LNCaP clone FGC (cell line): Measurements from ENCODE around the gene PRPF31.

Experiments used
- DNase-seq: peaks from one replicate; pipeline ENCODE4 v3.0.0-alpha.2; 2011; ENCODE audit warnings: low read depth
- H3K4me3 ChIP-seq: 2 replicates; pipeline ENCODE4 v1.5.1; 2011; ENCODE audit warnings: mild to moderate bottlenecking, low read depth, low read length, control low read depth
- TF ChIP-seq, protein P1 (sequence below): IDR thresholded peaks from 2 replicates; pipeline ENCODE4 v1.5.1; 2012; ENCODE audit warnings: mild to moderate bottlenecking; ENCODE audit not compliant: control insufficient read depth, insufficient read depth; ENCODE audit errors: extremely low read depth

PRPF31 gene

DNA sequence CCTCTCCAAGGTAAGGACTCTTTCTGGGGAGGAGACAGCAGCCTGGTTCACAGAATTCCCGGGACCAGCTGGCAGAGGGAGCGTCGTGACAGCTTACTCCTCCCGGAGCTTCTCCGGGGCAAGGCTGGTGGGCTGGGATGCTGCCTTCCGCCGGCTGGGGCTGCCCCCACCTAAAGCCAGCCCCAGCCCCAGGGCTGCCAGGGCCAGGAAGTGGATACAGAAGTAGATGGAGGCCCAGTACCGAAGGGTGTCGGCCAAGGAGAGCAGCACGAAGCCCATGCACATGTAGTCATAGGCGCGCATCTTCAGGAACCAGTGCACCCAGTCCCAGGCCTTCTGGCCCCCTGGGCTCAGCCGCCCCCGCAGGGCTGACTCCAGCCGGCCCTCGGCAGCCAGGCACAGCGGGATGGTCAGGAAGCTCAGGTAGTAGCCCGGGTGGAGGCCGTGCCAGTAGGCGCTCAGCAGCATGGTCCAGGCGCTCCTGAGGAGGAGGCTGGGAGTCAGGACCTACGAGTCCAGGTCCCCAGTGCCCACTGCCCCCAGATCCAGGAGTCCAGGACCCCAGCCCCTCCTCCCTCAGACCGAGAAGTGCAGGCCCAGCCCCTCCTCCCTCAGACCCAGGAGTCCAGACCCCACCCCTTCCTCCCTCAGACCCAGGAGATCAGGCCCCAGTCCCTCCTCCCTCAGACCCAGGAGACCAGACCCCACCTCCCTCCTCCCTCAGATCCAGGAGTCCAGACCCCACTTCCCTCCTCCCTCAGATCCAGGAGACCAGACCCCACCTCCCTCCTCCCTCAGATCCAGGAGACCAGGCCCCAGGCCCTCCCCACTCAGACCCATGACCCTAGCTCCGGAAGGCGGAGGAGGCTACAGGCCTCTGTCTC lies 58.6 kb downstream of the PRPF31 start:
- no peak overlapping the region for H3K4me3 ChIP-seq
- TF ChIP-seq, protein P1, sequence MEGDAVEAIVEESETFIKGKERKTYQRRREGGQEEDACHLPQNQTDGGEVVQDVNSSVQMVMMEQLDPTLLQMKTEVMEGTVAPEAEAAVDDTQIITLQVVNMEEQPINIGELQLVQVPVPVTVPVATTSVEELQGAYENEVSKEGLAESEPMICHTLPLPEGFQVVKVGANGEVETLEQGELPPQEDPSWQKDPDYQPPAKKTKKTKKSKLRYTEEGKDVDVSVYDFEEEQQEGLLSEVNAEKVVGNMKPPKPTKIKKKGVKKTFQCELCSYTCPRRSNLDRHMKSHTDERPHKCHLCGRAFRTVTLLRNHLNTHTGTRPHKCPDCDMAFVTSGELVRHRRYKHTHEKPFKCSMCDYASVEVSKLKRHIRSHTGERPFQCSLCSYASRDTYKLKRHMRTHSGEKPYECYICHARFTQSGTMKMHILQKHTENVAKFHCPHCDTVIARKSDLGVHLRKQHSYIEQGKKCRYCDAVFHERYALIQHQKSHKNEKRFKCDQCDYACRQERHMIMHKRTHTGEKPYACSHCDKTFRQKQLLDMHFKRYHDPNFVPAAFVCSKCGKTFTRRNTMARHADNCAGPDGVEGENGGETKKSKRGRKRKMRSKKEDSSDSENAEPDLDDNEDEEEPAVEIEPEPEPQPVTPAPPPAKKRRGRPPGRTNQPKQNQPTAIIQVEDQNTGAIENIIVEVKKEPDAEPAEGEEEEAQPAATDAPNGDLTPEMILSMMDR = no peak
- no peak for DNase-seq

DNA sequence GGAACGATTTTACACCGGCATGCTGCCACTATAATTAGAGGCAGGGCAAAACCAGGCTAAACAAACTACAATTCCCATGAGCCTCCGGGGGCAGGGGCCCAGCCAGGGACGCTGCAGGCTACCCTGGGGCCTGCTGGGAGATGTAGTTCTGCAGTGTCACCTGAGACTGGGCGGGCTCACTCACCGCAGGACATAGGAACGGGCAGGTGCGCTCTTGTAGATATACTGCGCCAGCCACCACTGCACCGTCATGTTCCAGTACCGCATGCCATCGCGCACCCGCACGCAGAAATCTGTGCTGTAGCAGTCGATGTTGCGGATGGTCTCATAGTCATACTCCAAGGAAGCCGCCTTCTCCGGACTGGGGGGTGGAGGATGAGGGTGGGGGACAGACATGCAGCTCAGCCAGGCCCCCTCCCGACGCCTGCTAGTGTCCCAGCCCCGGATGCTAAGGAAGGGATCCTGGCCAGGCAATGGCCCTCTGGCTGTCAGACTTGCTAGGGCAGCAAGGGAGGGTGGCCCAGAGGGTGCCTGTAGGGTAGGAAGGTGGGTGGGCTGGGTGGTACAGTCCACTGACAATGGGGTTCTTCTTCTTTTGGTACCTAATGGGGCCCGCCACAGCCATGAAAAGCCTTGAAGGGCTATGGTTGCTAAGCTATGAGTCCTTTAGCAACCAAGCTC lies 63.2 kb downstream of the PRPF31 start:
- TF ChIP-seq, protein P1 = no peak
- no peak for DNase-seq
- H3K4me3 ChIP-seq = no peak overlapping the region

DNA sequence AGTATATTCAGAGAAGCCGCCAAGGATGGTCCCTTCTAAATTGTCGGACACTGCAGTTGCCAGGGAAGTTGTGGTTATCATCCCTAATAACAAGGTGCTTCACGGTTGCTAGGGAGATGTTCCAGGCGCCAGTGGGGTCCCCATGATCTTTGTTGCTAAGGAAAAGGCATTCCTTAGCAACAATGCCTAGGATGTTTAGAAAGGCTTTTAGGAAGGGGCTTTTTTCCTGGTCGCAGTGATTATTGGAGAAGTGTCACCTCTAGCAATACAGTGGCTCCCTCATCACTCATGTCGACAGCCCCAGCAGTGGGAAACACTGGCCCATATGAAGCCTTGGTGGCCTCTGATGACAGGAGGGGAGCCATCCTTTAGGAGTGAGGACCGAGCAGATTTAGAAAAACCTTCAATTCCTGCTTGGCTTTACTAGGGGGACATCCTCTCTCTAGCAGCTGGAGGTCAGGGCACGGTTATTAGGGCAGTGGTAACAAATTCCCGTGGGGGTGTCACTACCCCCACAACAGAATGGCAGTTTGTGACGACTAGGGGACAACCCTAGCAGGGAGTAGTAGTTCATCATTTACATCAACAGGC lies 63.8 kb downstream of the PRPF31 start:
- TF ChIP-seq, protein P1 = no peak
- no peak overlapping the region for H3K4me3 ChIP-seq

DNA sequence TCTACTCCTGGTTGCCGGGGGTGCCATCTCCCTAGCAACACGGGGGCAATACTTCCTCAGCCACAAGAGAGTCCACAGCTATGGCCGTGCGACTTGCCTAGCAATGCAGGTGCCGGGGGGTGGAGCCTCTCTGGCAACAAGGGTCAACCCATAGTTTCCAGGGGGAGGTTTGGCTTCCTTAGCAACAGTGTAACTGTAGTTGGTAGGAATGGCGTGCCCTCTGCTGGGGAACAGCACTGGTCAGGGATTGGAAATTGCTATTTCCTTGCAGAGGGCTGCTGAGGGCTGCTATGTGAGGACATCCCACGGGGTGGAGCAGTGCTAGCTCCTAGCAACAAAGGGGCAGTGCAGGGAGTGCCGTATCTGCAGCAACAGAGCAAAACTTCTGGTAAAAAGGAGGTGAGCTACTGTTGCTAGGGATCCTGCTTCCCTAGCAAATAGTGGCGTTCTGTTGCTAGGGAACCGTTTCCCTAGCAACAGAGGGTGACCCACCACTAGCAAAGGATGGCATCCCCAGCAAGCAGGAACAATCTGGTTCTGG lies 64.4 kb downstream of the PRPF31 start:
- no peak overlapping the region for H3K4me3 ChIP-seq
- TF ChIP-seq, protein P1 = no peak
- no peak for DNase-seq

More for the DNA sequence above, 63.8 kb downstream of the PRPF31 start:
- no peak for DNase-seq

DNA sequence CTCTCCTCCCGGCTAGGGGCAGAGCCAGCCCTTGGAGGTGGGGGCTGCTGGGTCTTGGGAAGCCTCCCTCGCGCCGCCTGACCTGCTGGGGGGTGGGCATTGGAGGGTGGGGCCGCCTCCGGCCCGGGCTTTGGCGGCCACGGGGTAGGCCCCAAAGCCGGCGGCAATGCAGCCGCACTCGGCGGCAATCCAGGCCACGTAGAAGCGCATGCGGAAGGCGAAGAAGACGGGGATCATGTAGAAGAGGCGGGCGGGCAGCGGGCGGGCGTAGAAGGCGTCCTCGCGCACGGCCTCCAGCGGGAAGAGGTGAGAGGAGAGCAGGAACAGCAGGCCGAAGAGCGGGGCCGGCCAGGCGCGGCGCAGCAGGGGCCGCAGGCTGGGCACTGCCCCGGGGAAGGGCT lies 65.1 kb downstream of the PRPF31 start:
- DNase-seq = no peak
- H3K4me3 ChIP-seq = no peak overlapping the region
- TF ChIP-seq, protein P1 = no peak
